ENCODE data around the gene GABRB1. TPM values are rescaled to one million over a fixed set of nuclear protein-coding genes. Genes with fewer than 3 reads are reported as not detected.

GABRB1 gene
- total and polyA plus RNA-seq, 2 donors (not counting 1 experiment from before 2014, with no cell fraction given), result not detected

- Histone ChIP-seq H3K9ac (ENCODE audit: low read length) (no peak overlapping the region), H3K4me3 (ENCODE audit: control extremely low read depth in 1 of 5, extremely low read depth in 1 of 5, insufficient read depth in 1 of 5, low read depth in 2 of 5, low read length in 4 of 5) (no peak overlapping the region), H3K27ac (ENCODE audit: low read length in 2 of 2) (no peak overlapping the region), H3K4me2 (replicated peaks; ENCODE audit: low read depth, low read length, poor library complexity, severe bottlenecking) (no peak overlapping the region), H3K27me3 (replicated peaks in 1 of 4; ENCODE audit: control extremely low read depth in 1 of 4, control insufficient read depth in 3 of 4, insufficient read depth in 4 of 4, low read length in 3 of 4) (no peaks in the 10 kb centered on the region), H3K4me1 (ENCODE audit: control insufficient read depth in 2 of 2, insufficient read depth in 2 of 2, low read length in 2 of 2) (no peaks in the 10 kb centered on the region), H3K36me3 (replicated peaks in 1 of 2; ENCODE audit: control extremely low read depth in 1 of 2, control insufficient read depth in 1 of 2, extremely low read depth in 1 of 2, insufficient read depth in 2 of 2, low read length in 1 of 2) (no peaks in the 10 kb centered on the region), H2AFZ (ENCODE audit: insufficient read depth, low read depth, low read length, poor library complexity, severe bottlenecking) (no peak overlapping the region), H4K20me1 (ENCODE audit: control insufficient read depth, insufficient read depth, low read length, poor library complexity, severe bottlenecking) (no peaks in the 10 kb centered on the region), H3K9me3 (ENCODE audit: control extremely low read depth in 1 of 3, control insufficient read depth in 2 of 3, insufficient read depth in 1 of 3, low read length in 2 of 3) (peaks cover 0 to 3% (median 0%) of the 10 kb centered on the region in 3 donors), H3K79me2 (ENCODE audit: control insufficient read depth, insufficient read depth, low read length) (no peaks in the 10 kb centered on the region)
- Mint-ChIP-seq H3K4me1 (no peaks in the 10 kb centered on the region), H3K4me3 (no peak overlapping the region), H3K27ac (no peak overlapping the region), H3K27me3 (no peaks in the 10 kb centered on the region), H3K9me3 (ENCODE audit: insufficient read depth) (no peaks in the 10 kb centered on the region)
- DNase-seq (no peak), ATAC-seq (ENCODE audit: low read depth) (no peak)
- POLR2A ChIA-PET, result no interaction called here
- intact Hi-C loops (cut with micrococcal nuclease), result no loop called here
- no CpG with 5 or more reads among the region's 4 CpGs for WGBS (ENCODE audit: insufficient coverage)
- TF ChIP-seq CTCF (IDR thresholded peaks at IDR 0.05) (no peak), EZH2 (IDR thresholded peaks at IDR 0.05; ENCODE audit: borderline replicate concordance, insufficient read depth, low read depth, low read length, poor library complexity, severe bottlenecking) (no peak)
- CTCF ChIA-PET, result no interaction called here
These were observed 443.4 kb downstream of the GABRB1 start for GRCh38 chr4:47474799-47475198.

GRCh38 chr4:47475411-47475810, 444.0 kb downstream of the GABRB1 start:
- intact Hi-C loops (cut with micrococcal nuclease), result no loop called here
- ChIA-PET CTCF (no interaction called here), POLR2A (no interaction called here)
- H3K36me3 ChIP-seq (replicated peaks in 1 of 2; ENCODE audit: control extremely low read depth in 1 of 2, control insufficient read depth in 1 of 2, extremely low read depth in 1 of 2, insufficient read depth in 2 of 2, low read length in 1 of 2), result no peaks in the 10 kb centered on the region
- TF ChIP-seq EZH2 (IDR thresholded peaks at IDR 0.05; ENCODE audit: borderline replicate concordance, insufficient read depth, low read depth, low read length, poor library complexity, severe bottlenecking), result no peak
- TF ChIP-seq CTCF (IDR thresholded peaks at IDR 0.05), result no peak
- Mint-ChIP-seq H3K4me1 (no peaks in the 10 kb centered on the region), H3K4me3 (no peak overlapping the region), H3K27ac (no peak overlapping the region), H3K27me3 (no peaks in the 10 kb centered on the region), H3K9me3 (ENCODE audit: insufficient read depth) (no peaks in the 10 kb centered on the region)
- H2AFZ ChIP-seq (ENCODE audit: insufficient read depth, low read depth, low read length, poor library complexity, severe bottlenecking), result no peak overlapping the region
- WGBS (ENCODE audit: insufficient coverage), result 100% methylated on average over 1 of the region's 1 CpG
- H3K9me3 ChIP-seq (ENCODE audit: control extremely low read depth in 1 of 3, control insufficient read depth in 2 of 3, insufficient read depth in 1 of 3, low read length in 2 of 3), result peaks cover 0 to 3% (median 0%) of the 10 kb centered on the region in 3 donors
- DNase-seq (no peak), ATAC-seq (ENCODE audit: low read depth) (no peak)
- H4K20me1 ChIP-seq (ENCODE audit: control insufficient read depth, insufficient read depth, low read length, poor library complexity, severe bottlenecking), result no peaks in the 10 kb centered on the region
- H3K27ac ChIP-seq (ENCODE audit: low read length in 2 of 2), result no peak overlapping the region
- no peak overlapping the region for H3K4me3 ChIP-seq (ENCODE audit: control extremely low read depth in 1 of 5, extremely low read depth in 1 of 5, insufficient read depth in 1 of 5, low read depth in 2 of 5, low read length in 4 of 5)
- no peaks in the 10 kb centered on the region for H3K27me3 ChIP-seq (replicated peaks in 1 of 4; ENCODE audit: control extremely low read depth in 1 of 4, control insufficient read depth in 3 of 4, insufficient read depth in 4 of 4, low read length in 3 of 4)
- no peaks in the 10 kb centered on the region for H3K4me1 ChIP-seq (ENCODE audit: control insufficient read depth in 2 of 2, insufficient read depth in 2 of 2, low read length in 2 of 2)
- no peaks in the 10 kb centered on the region for H3K79me2 ChIP-seq (ENCODE audit: control insufficient read depth, insufficient read depth, low read length)
- H3K4me2 ChIP-seq (replicated peaks; ENCODE audit: low read depth, low read length, poor library complexity, severe bottlenecking), result no peak overlapping the region
- H3K9ac ChIP-seq (ENCODE audit: low read length), result no peak overlapping the region

Other genes with a start within 250 kb of the GABRB1 start
- not detected in 2 replicates for gene COX7B2, start 122.3 kb upstream of the GABRB1 start, total RNA-seq
- gene COX7B2, start 122.3 kb upstream of the GABRB1 start, polyA plus RNA-seq, result not detected in 2 replicates
- not detected in 2 replicates for gene GABRA4, start 38.0 kb upstream of the GABRB1 start, total RNA-seq
- not detected in 2 replicates for gene GABRA4, start 38.0 kb upstream of the GABRB1 start, polyA plus RNA-seq

Measured in B cell (primary cell).